ENCODE data around the gene SCLY.

SCLY gene

DNA sequence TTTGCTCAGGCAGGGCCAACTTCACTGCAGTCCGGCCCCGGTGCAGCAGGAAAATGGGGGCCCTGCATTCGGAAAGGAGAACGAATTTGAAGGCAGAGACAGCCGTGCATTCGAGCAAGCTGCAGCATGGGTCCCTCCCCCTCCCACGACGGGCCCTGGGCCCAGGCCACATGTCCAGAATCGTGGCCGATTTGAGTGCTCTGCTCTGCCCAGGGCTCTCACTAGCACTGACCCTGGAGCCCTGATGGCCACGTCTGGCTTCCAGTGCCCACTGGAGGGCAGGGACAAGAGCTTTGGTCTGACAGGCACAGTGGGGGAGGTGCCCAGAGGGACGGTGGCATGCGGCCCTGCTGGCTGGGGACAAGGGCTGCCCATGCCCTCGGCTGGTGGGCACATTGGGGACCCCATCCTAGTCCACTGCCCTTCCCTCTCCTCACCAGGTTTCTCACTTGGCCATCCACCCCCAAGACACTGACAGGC is 63.2 kb downstream of the SCLY start:
- H3K36me3 Mint-ChIP-seq (ENCODE audit: low read depth) = no peaks in the 10 kb centered on the region
- H3K4me1 Mint-ChIP-seq (ENCODE audit: low read depth) = no peaks in the 10 kb centered on the region
- no peak for DNase-seq (ENCODE audit: low spot score)
- no peaks in the 10 kb centered on the region for H3K27me3 Mint-ChIP-seq (ENCODE audit: low read depth)
- no peaks in the 10 kb centered on the region for H3K9me3 Mint-ChIP-seq
- no peak overlapping the region for H3K27ac Mint-ChIP-seq
- H3K4me3 Mint-ChIP-seq = no peak overlapping the region

DNA sequence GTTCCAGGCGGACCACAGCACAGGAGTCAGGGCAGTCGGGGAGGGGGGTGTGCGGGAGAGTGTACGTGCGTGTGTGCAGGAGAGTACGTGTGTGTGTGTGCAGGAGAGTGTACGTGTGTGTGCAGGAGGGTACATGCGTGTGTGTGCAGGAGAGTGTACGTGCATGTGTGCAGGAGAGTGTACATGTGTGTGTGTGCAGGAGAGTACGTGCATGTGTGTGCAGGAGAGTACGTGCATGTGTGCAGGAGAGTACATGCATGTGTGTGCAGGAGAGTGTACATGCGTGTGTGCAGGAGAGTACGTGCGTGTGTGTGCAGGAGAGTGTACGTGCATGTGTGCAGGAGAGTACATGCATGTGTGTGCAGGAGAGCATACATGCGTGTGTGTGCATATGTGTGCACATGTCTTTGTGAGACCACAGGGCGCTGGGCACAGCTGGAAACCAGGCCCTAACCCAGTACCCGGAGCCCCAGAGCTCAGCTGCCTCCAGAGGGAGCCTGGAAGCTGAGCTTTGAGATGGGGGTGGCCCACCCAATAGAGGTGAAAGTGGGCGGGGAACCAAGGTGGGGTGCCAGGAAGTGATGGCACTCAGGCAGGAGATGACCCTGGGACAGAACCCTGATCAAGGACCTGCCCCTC is 63.8 kb downstream of the SCLY start:
- H3K27me3 Mint-ChIP-seq (ENCODE audit: low read depth) = no peaks in the 10 kb centered on the region
- H3K36me3 Mint-ChIP-seq (ENCODE audit: low read depth) = no peaks in the 10 kb centered on the region
- no peaks in the 10 kb centered on the region for H3K4me1 Mint-ChIP-seq (ENCODE audit: low read depth)
- no peak for DNase-seq (ENCODE audit: low spot score)
- H3K4me3 Mint-ChIP-seq = no peak overlapping the region
- no peak overlapping the region for H3K27ac Mint-ChIP-seq
- no peaks in the 10 kb centered on the region for H3K9me3 Mint-ChIP-seq

GRCh38 chr2:238125127-238125885 is 64.5 kb downstream of the SCLY start:
- no peaks in the 10 kb centered on the region for H3K27me3 Mint-ChIP-seq (ENCODE audit: low read depth)
- H3K4me1 Mint-ChIP-seq (ENCODE audit: low read depth) = no peaks in the 10 kb centered on the region
- H3K36me3 Mint-ChIP-seq (ENCODE audit: low read depth) = no peaks in the 10 kb centered on the region
- no peak for DNase-seq (ENCODE audit: low spot score)
- no peak overlapping the region for H3K4me3 Mint-ChIP-seq
- H3K9me3 Mint-ChIP-seq = no peaks in the 10 kb centered on the region
- H3K27ac Mint-ChIP-seq = no peak overlapping the region

- no peak for DNase-seq (ENCODE audit: low spot score)
- Mint-ChIP-seq H3K27me3 (ENCODE audit: low read depth) (no peaks in the 10 kb centered on the region), H3K4me1 (ENCODE audit: low read depth) (no peaks in the 10 kb centered on the region), H3K27ac (no peak overlapping the region), H3K9me3 (no peaks in the 10 kb centered on the region), H3K4me3 (no peak overlapping the region), H3K36me3 (ENCODE audit: low read depth) (no peaks in the 10 kb centered on the region)
These were observed 65.5 kb downstream of the SCLY start for GRCh38 chr2:238126338-238126737.

DNA sequence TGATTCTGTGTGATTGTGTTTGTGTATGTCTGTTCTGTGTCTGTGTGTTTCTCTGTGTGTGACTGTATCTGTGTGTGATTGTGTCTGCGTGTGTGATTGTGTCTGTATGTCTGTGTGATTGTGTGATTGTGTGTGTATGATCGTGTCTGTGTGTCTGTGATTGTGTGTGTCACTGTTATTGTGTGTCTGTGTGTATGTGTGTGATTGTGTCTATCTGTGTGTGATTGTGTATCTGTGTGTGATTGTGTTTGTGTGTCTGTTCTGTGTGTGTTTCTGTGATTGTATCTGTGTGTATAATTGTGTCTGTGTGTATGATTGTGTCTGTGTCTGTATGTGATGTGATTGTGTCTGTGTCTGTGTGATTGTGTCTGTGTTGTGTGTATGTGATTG is 66.0 kb downstream of the SCLY start:
- no peaks in the 10 kb centered on the region for H3K36me3 Mint-ChIP-seq (ENCODE audit: low read depth)
- no peaks in the 10 kb centered on the region for H3K27me3 Mint-ChIP-seq (ENCODE audit: low read depth)
- H3K9me3 Mint-ChIP-seq = no peaks in the 10 kb centered on the region
- no peaks in the 10 kb centered on the region for H3K4me1 Mint-ChIP-seq (ENCODE audit: low read depth)
- no peak for DNase-seq (ENCODE audit: low spot score)
- H3K27ac Mint-ChIP-seq = no peak overlapping the region
- no peak overlapping the region for H3K4me3 Mint-ChIP-seq

DNA sequence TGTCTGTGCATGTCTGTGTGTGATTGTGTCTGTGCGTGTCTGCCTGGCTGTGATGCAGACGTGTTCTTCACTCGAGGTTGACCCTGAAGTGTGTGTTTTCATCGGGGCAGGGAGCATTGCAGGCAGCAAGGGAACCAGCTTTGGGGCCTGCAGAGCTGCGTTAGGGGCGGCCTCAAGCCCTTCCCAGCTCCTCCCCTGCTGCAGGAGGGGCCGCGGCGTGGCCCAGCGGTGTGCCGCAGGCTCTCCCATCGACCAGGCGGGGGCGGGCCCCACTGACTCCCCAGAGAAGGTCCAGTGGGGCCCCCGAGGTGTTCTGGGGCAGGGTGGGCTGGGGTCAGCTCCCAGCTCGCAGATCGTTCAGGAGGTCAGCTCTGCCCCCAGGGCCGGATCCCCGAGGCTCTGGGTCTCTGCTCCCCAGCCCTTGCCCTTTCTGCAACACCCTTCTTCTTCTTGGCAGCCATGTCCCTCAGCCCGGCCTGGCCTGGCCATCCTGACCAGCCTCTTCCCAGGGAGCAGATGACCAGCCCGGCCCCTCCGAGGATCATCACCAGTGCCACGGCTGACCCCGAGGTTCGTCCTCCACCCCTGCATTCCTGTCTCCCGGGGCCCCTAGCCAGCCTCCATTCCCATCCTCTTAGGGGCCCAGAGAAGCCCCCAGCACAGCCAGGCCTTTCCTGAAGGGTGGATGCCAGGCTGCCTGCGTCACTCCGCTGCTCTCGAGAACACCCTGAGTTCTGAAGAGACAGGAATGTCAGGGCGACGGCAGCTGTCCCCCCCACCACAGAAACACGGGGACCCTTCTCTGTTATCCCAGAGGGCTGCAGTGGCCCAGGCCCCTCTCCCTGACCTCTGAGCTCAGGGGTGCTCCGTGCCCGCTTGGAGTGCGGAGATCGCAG is 66.6 kb downstream of the SCLY start:
- DNase-seq (ENCODE audit: low spot score) = no peak
- no peaks in the 10 kb centered on the region for H3K36me3 Mint-ChIP-seq (ENCODE audit: low read depth)
- H3K4me1 Mint-ChIP-seq (ENCODE audit: low read depth) = no peaks in the 10 kb centered on the region
- no peak overlapping the region for H3K27ac Mint-ChIP-seq
- H3K4me3 Mint-ChIP-seq = no peak overlapping the region
- H3K9me3 Mint-ChIP-seq = no peaks in the 10 kb centered on the region
- no peaks in the 10 kb centered on the region for H3K27me3 Mint-ChIP-seq (ENCODE audit: low read depth)

GRCh38 chr2:238128061-238128440 is 67.2 kb downstream of the SCLY start:
- H3K4me1 Mint-ChIP-seq (ENCODE audit: low read depth) = no peaks in the 10 kb centered on the region
- H3K27ac Mint-ChIP-seq = no peak overlapping the region
- no peaks in the 10 kb centered on the region for H3K36me3 Mint-ChIP-seq (ENCODE audit: low read depth)
- no peak for DNase-seq (ENCODE audit: low spot score)
- H3K27me3 Mint-ChIP-seq (ENCODE audit: low read depth) = no peaks in the 10 kb centered on the region
- no peak overlapping the region for H3K4me3 Mint-ChIP-seq
- no peaks in the 10 kb centered on the region for H3K9me3 Mint-ChIP-seq

DNA sequence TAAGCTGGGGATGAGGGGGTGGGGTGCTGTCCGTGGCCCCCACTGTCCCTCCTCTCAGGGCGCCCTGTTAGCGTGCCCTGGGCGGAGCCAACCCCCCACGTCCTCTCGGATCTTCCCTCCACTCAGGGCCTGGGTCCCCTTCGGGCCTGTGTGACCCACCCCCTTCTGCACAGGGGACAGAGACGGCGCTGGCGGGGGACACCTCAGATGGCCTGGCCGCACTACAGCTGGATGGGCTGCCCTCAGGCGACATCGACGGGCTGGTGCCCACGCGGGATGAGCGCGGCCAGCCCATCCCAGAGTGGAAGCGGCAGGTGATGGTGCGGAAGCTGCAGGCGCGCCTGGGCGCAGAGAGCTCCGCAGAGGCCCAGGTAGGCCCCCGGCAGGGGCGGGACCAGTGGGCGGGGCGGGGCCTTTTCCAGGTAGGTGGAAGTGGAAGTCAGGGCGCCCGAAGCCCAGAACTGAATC is 67.8 kb downstream of the SCLY start:
- Mint-ChIP-seq H3K27ac (no peak overlapping the region), H3K4me3 (no peak overlapping the region), H3K9me3 (no peaks in the 10 kb centered on the region), H3K36me3 (ENCODE audit: low read depth) (no peaks in the 10 kb centered on the region), H3K27me3 (ENCODE audit: low read depth) (no peaks in the 10 kb centered on the region), H3K4me1 (ENCODE audit: low read depth) (no peaks in the 10 kb centered on the region)
- no peak for DNase-seq (ENCODE audit: low spot score)

- Mint-ChIP-seq H3K27ac (no peak overlapping the region), H3K4me3 (no peak overlapping the region), H3K4me1 (ENCODE audit: low read depth) (no peaks in the 10 kb centered on the region), H3K9me3 (no peaks in the 10 kb centered on the region), H3K27me3 (ENCODE audit: low read depth) (no peaks in the 10 kb centered on the region), H3K36me3 (ENCODE audit: low read depth) (no peaks in the 10 kb centered on the region)
- no peak for DNase-seq (ENCODE audit: low spot score)
These were observed 68.6 kb downstream of the SCLY start for GRCh38 chr2:238129166-238130010.

DNA sequence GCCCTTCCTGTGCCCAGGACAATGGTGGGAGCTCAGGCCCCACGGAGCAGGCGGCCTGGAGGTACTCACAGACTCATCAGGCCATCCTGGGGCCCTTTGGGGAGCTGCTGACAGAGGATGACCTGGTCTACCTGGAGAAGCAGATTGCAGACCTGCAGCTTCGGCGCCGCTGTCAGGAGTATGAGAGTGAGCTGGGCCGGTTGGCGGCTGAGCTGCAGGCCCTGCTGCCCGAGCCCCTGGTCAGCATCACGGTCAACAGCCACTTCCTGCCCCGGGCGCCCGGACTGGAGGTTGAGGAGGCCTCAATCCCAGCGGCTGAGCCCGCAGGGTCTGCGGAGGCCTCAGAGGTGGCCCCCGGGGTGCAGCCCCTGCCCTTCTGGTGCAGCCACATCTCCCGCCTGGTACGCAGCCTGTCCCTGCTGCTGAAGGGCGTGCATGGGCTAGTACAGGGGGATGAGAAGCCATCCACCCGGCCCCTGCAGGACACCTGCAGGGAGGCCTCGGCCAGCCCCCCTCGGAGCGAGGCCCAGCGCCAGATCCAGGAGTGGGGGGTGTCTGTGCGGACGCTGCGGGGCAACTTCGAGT is 69.4 kb downstream of the SCLY start:
- no peak overlapping the region for H3K4me3 Mint-ChIP-seq
- no peaks in the 10 kb centered on the region for H3K36me3 Mint-ChIP-seq (ENCODE audit: low read depth)
- H3K4me1 Mint-ChIP-seq (ENCODE audit: low read depth) = no peaks in the 10 kb centered on the region
- no peaks in the 10 kb centered on the region for H3K27me3 Mint-ChIP-seq (ENCODE audit: low read depth)
- H3K27ac Mint-ChIP-seq = no peak overlapping the region
- H3K9me3 Mint-ChIP-seq = no peaks in the 10 kb centered on the region
- DNase-seq (ENCODE audit: low spot score) = no peak

GRCh38 chr2:238130696-238131628 is 70.2 kb downstream of the SCLY start:
- H3K27ac Mint-ChIP-seq = no peak overlapping the region
- no peaks in the 10 kb centered on the region for H3K27me3 Mint-ChIP-seq (ENCODE audit: low read depth)
- no peak overlapping the region for H3K4me3 Mint-ChIP-seq
- H3K4me1 Mint-ChIP-seq (ENCODE audit: low read depth) = no peaks in the 10 kb centered on the region
- H3K9me3 Mint-ChIP-seq = no peaks in the 10 kb centered on the region
- DNase-seq (ENCODE audit: low spot score) = no peak
- no peaks in the 10 kb centered on the region for H3K36me3 Mint-ChIP-seq (ENCODE audit: low read depth)

DNA sequence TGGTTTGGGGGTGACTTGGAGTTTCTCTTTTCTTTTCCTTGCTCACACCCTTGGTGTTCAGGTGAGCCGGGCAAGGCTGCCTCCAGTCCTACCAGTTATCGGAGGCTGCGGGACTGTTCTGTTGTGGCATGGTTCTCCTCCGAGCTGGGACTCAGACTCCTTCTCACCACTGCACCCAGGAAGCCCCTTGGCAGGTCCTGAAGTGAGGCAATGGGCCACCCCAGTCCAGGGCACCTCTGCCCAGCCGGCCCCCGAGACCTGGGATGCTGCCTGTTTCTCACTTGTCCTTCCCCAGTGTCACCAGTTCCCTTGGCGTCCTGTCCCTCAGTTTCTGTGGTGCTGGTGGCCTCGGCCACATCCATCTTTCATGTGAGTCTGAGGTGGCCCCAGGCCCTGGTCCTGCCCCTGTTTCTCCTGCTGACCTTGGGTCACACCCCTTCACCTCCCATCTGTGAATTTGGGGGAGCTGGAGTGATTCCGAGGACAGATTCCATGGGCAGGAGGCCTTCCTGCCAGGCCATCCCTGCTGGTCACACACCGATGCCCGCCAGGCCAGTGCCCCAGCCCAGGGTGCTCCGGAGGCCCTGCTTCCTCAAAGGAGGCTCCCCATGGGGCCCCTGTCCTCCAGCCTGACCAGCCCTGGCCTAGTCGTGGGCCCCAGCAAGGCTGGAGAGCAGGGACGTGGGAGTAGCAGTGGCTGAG is 71.1 kb downstream of the SCLY start:
- Mint-ChIP-seq H3K9me3 (no peaks in the 10 kb centered on the region), H3K27me3 (ENCODE audit: low read depth) (no peaks in the 10 kb centered on the region), H3K36me3 (ENCODE audit: low read depth) (no peaks in the 10 kb centered on the region), H3K4me1 (ENCODE audit: low read depth) (no peaks in the 10 kb centered on the region), H3K4me3 (no peak overlapping the region), H3K27ac (no peak overlapping the region)
- no peak for DNase-seq (ENCODE audit: low spot score)
